ENCODE results near the gene MYO3B.

The MYO3B gene

GRCh38 chr2:170411660-170412059 lies 233.7 kb downstream of the MYO3B start:
- DNase-seq (ENCODE audit: low spot score): no peak
- in situ Hi-C loops (cut with MboI; ENCODE audit: low pct_unique_long_range_greater_than_20kb, low sequenced_read_pairs, unreplicated experiment): loop anchor here (25.0 kb wide), 1 partner anchor 301 kb away; the partner anchor contains the start of gene SP5
- TF ChIP-seq CTCF (IDR thresholded peaks at IDR 0.05; ENCODE audit: extremely low read depth, insufficient read depth, missing control alignments): no peak

- no peak for DNase-seq (ENCODE audit: low spot score)
- in situ Hi-C loops (cut with MboI; ENCODE audit: low pct_unique_long_range_greater_than_20kb, low sequenced_read_pairs, unreplicated experiment): loop anchor here (25.0 kb wide), 1 partner anchor 291 kb away; the partner anchor contains the start of gene SP5
- no peak for TF ChIP-seq CTCF (IDR thresholded peaks at IDR 0.05; ENCODE audit: extremely low read depth, insufficient read depth, missing control alignments)
Measured at GRCh38 chr2:170420961-170421687, 243.2 kb downstream of the MYO3B start.

- in situ Hi-C loops (cut with MboI; ENCODE audit: low pct_unique_long_range_greater_than_20kb, low sequenced_read_pairs, unreplicated experiment): loop anchor here (25.0 kb wide), 1 partner anchor 288 kb away; the partner anchor contains the start of gene SP5
- DNase-seq (ENCODE audit: low spot score): no peak
- TF ChIP-seq CTCF (IDR thresholded peaks at IDR 0.05; ENCODE audit: extremely low read depth, insufficient read depth, missing control alignments): no peak
Measured at GRCh38 chr2:170423919-170424318, 246.0 kb downstream of the MYO3B start.

- in situ Hi-C loops (cut with MboI; ENCODE audit: low pct_unique_long_range_greater_than_20kb, low sequenced_read_pairs, unreplicated experiment): no loop called here
- DNase-seq (ENCODE audit: low spot score): no peak
Measured at GRCh38 chr2:170425281-170425751, 247.4 kb downstream of the MYO3B start.

DNA sequence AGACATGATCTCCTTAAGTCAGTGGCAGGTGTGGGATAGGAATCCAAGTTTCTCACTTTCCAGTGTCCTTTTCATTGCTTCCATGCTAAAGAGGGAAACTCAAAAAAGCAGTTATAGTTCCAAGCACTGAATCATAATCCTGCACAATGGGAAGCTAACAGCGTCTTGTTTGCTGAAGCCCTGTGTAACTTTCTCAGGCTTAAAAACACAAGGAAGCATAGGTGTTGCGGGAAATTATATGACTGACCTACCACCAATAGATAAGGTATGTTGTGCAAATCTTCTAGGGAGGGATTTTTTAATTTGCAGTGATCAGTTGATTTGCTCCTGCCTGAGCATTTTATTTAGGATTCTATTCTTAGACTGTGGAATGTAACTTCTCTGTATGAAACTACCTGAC lies 250.9 kb downstream of the MYO3B start:
- in situ Hi-C loops (cut with MboI; ENCODE audit: low pct_unique_long_range_greater_than_20kb, low sequenced_read_pairs, unreplicated experiment): no loop called here
- no peak for DNase-seq (ENCODE audit: low spot score)
- no peak for TF ChIP-seq CTCF (IDR thresholded peaks at IDR 0.05; ENCODE audit: extremely low read depth, insufficient read depth, missing control alignments)

More at GRCh38 chr2:170425281-170425751, 247.4 kb downstream of the MYO3B start:
- TF ChIP-seq CTCF (IDR thresholded peaks at IDR 0.05; ENCODE audit: extremely low read depth, insufficient read depth, missing control alignments): no peak

DNA sequence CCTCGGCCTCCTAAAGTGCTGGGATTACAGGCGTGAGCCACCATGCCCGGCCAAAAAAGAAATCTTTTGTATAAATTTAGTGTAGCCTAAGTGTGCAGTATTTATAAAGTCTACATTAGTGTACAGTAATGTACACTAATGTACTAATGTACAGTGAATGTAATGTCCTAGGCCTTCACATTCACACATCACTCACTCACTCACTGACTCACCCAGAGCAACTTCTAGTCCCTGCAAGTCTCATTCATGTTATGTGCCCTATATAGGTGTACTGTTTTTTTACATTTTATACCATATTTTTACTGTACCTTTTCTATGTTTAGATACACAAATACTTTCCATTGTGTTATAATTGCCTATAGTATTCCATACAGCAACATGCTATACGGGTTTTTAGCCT lies 254.9 kb downstream of the MYO3B start:
- in situ Hi-C loops (cut with MboI; ENCODE audit: low pct_unique_long_range_greater_than_20kb, low sequenced_read_pairs, unreplicated experiment): no loop called here
- DNase-seq (ENCODE audit: low spot score): no peak
- no peak for TF ChIP-seq CTCF (IDR thresholded peaks at IDR 0.05; ENCODE audit: extremely low read depth, insufficient read depth, missing control alignments)
